HG03196 (cell line): ENCODE measurements around the gene NKAIN1.
"Not testable (repeated sequence)": the region's sequence is repeated elsewhere in the genome, so short reads cannot be mapped to it uniquely, and the experiment has no call there.

Experiments
- ATAC-seq: cut with Tn5 transposase; IDR thresholded peaks from one replicate; pipeline ENCODE4 v1.9.1; 2021; ENCODE audit not compliant: unreplicated experiment

NKAIN1 gene

GRCh38 chr1:31198600-31198999 is 41.1 kb downstream of the NKAIN1 start:
- ATAC-seq: no peak

GRCh38 chr1:31198150-31198549 is 41.5 kb downstream of the NKAIN1 start:
- ATAC-seq: no peak

- ATAC-seq: no peak
These were observed 43.0 kb downstream of the NKAIN1 start for GRCh38 chr1:31196685-31197084.

- ATAC-seq: not testable (repeated sequence)
These were observed 44.4 kb downstream of the NKAIN1 start for GRCh38 chr1:31195267-31195666.

GRCh38 chr1:31193729-31194128 is 46.0 kb downstream of the NKAIN1 start:
- no peak for ATAC-seq

GRCh38 chr1:31191281-31191680 is 48.4 kb downstream of the NKAIN1 start:
- no peak for ATAC-seq

- no peak for ATAC-seq
These were observed 49.7 kb downstream of the NKAIN1 start for GRCh38 chr1:31189696-31190674.

GRCh38 chr1:31183927-31184554 is 55.6 kb downstream of the NKAIN1 start:
- no peak for ATAC-seq

GRCh38 chr1:31183126-31183525 is 56.6 kb downstream of the NKAIN1 start:
- no peak for ATAC-seq

- ATAC-seq: no peak
These were observed 57.3 kb downstream of the NKAIN1 start for GRCh38 chr1:31182352-31182751.

- no peak for ATAC-seq
These were observed 58.0 kb downstream of the NKAIN1 start for GRCh38 chr1:31181515-31182343.

- no peak for ATAC-seq
These were observed 59.3 kb downstream of the NKAIN1 start for GRCh38 chr1:31180338-31180737.

GRCh38 chr1:31176291-31176690 is 63.4 kb downstream of the NKAIN1 start:
- ATAC-seq: not testable (repeated sequence)

GRCh38 chr1:31170486-31170735 is 69.3 kb downstream of the NKAIN1 start:
- no peak for ATAC-seq

GRCh38 chr1:31166462-31166861 is 73.2 kb downstream of the NKAIN1 start:
- no peak for ATAC-seq

GRCh38 chr1:31164291-31164690 is 75.4 kb downstream of the NKAIN1 start:
- no peak for ATAC-seq

GRCh38 chr1:31163866-31164265 is 75.8 kb downstream of the NKAIN1 start:
- ATAC-seq: no peak

- ATAC-seq: no peak
These were observed 78.1 kb downstream of the NKAIN1 start for GRCh38 chr1:31161571-31161970.

GRCh38 chr1:31159869-31160611 is 79.6 kb downstream of the NKAIN1 start:
- ATAC-seq: no peak

- ATAC-seq: no peak
These were observed 80.4 kb downstream of the NKAIN1 start for GRCh38 chr1:31159323-31159722.
